NCI-H446 treated with DMSO at 0.1 percent for 48 hours (cell line): Measurements from ENCODE around the gene PRODH.
"Not testable (repeated sequence)": the region's sequence is repeated elsewhere in the genome, so short reads cannot be mapped to it uniquely, and the experiment has no call there.

Experiments
- DNase-seq: peaks from one replicate; lab custom pipeline; 2025; lab: John Stamatoyannopoulos, UW

Gene PRODH

DNA sequence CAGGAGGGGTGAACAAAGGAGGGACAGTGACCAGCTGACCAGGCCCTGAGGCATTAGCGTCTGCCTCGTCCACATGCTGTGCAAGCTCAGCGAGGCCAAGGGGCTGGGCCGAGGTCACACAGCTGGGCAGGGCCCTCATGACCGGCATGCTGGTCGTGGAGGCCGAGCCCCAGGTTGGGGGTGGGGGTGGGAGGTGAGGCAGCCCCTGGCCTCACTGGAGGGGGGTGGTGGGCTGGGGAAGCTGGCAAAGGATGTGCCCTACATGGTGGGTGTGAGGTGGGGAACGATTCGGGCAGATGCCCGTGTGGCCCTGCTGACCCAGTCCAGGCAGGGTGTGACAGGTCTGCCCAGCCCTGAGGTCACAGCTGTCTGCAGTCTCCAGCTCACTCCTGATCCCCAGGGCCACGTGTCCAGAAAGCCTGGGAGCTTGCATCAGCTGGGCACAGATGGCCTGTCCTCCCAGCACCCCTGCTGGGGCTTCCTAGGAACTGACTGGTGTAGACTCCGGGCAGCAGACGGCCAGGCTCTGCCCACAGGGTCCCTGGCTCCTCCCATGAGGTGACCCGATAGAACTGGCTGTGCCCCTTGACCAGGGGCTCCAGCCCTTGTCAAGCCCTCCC, 31.4 kb upstream of the PRODH start:
- DNase-seq, result peak; percentile 30

DNA sequence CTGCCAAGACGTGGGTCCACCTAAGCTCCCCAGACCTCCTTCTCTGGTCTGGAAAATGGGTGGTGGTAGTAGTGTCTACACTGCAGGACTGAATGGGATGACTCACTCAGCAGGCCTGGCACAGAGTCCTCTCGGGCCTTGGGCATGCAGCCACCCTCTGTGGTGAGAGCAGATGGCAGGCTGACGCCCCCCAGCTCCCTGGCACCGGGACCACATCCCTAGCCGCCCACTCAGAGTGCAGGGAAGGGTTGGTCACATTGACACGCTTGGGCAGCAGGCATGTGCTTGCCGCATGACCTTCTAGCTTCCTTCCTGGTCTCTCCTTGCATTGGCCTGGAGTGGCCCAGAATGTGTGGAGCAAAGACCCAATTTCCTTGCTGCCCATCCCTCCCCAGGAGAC, 30.7 kb upstream of the PRODH start:
- peak; percentile 93 for DNase-seq

DNA sequence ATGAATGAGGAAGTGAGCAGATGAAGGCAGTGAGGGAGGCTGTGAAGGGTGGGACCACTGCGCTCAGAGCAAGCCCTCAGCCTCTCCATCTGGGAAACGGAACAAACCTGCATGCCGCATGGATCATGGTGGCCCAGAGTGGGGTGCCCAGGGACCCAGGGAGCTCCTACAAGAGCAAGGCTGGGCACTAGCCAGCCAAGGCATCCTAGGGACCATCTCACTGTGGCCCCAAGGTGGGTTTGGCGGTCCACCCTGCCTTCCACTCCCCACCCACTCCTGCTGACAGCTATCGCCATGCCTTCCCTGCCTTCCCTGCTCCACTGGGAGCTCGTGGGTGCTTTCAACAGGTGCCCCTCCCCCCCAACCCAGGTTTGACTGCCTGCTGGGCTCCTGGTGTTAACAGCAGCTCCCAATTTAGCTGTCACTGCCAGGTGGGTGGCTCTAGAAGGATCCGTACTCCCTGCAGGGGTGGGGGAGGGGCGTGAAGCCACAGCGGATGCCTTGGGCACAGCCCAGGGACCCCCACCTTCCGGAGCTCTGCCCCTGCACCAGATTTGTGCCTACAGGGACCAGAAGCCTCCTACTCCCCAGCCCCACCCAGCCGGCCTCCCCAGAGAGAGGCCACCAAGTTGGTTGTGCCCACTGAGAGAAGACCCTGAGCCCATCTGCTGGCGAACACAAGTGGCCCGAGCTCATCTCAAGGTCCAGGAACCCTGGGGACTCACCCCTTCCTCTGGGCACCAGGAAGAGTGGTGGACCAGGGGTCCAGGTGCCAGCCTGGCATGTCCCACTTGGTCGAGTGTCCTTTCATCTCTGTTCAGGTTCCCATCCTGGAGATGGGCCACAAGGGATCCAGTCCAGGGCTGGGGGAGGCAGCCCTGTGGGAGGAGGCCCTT, 29.7 kb upstream of the PRODH start:
- DNase-seq, result no peak

DNA sequence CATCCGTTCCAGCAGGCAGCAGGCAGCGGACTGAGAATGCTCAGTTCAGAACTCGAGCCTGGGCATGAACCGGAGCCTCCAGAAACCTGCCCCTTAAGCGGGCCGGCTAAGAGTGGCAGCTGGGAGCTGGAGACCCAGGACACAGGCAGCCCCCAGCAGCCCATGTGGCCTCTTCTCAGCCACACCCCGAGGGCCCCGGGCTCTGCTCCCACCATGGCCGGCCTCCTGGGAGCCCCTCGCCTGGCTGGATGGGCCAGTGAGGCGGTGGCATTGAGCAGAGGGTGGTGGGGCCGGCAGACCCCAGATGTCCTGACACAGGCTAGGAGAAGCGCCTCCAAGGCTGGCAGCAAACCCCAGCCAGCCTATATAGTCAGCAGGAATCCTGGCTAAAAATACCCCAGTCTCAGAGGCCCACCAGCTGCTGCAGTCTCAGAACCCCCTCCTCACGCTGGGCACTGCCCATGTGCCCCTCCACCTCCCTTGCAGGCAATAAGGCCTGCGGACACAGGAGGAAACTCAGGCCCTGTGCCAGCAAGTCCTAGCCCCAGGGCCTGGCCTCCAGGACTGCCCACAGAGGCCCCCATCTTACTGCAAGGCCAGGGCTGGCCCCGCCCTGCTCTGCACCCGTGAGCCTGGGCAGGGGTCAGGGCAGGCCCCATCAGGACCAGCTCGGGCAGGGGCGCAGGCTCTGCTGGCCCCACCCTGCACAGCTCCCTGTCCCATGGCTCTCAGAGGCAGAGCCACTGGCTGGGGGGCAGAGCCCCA, 28.6 kb upstream of the PRODH start:
- not testable (repeated sequence) for DNase-seq

DNA sequence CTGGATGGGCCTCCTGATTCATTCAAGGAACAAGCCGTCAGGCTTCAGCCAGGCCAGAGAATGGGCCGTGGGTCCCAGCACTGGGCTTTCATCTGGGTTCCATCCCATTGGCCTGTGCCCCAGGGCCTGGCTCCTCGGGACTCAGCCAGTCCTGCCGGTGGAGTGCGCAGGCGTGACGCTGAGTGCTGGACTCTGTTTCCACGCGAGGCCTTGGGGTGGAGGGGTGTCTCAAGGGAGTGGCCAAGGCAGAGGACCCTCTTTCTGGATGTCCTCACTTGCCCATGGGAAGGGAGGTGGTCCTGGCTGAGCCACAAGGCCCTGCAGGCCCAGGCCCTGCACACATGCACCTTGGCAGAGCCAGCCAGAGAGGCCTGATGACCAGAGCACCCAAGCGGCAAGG, 28.0 kb upstream of the PRODH start:
- not testable (repeated sequence) for DNase-seq

DNA sequence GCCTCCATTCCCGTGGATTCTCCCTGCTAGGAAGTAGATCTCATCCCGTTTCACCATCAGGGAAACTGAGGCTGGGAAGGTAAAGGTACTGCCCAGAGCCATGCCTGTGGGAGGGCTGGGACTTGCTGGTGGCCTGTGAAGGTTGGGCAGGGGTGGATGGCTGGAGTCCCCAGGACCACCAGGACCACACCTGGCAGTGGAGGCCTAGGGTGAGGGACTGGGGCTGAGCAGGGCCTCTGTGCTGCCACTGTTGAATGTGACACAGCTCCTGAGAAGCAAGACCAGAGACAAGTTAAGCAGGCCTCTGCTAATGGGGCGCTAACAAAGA, 26.2 kb upstream of the PRODH start:
- DNase-seq, result no peak

DNA sequence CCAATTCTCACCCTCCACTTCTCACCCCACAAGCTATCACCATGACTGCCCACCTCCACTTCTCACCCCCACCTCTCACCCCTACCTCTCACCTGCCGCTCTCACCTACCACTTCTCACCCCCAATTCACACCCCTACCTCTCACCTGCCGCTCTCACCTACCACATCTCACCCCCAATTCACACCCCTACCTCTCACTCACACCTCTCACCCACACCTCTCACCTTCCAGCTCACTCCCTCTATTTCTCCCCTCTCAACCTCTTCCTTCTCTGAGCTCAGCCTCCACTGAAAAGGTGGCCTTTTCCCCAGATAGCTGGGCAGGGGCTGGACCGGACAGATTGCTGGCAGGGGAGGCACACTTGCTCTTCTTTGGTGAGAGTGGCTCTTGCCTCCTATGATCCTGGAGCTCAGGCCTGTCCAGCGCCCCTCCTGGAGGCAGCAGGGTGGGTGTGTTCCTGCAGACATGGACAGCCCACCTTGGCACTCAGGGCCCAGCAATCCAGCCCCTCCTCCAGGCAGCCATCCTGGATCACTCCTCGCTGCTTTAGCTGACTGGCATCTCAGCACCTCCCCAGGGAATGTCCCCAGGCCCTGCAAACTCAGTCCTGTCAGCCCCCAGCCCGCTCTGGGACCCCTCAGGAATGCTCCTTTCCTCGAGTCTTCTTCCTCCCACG, 25.7 kb upstream of the PRODH start:
- not testable (repeated sequence) for DNase-seq

DNA sequence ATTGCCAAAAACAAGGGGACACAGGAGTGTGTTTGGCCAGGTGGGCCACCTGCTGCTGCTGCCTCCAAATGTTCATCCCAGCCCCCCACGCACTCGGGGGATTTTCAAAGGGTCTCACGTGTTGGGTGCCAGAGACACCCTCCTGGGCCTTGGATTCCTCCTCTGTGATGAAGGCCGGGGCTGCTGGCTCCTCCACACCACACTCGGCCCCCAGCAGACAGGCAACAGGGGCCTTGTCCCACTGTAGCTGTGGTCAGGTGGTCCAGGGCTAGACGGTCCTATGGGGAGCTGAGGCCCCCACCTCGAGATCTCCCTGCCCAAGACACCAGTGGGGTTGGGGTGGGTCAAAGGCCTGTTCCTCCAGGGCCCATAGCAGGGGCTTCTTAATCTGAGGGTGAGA, 25.1 kb upstream of the PRODH start:
- not testable (repeated sequence) for DNase-seq

DNA sequence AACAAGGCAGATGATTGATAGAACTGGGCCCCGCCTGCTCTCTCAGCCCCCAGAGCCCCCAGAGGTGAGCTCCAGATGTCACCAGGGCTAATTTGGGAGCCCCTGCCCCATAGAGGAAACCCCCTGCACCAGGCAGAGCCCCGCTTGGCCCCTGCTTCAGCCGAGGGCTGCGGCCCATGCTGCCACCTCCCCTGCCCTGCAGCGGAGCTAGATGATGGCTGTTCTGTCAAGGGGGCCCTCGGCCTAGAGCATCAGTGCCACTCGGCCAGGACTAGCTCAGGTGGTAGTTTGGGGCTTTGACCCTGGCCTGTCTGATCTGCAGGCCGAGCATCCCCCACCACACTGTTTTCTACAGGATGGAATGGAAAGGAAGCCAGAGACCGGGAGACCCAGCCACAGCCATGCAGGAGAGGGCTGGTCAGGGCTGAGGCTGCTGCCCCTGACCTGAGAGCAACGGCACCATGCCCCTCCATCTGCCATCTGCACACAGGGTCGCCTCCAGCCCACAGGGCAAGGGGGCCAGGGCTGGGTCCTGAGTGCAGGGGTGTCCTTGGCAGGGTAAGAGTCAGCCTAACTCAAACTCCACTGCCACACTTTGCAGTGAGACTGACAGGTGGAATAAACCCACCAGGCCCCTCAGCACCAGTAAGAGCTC, 24.2 kb upstream of the PRODH start:
- not testable (repeated sequence) for DNase-seq

DNA sequence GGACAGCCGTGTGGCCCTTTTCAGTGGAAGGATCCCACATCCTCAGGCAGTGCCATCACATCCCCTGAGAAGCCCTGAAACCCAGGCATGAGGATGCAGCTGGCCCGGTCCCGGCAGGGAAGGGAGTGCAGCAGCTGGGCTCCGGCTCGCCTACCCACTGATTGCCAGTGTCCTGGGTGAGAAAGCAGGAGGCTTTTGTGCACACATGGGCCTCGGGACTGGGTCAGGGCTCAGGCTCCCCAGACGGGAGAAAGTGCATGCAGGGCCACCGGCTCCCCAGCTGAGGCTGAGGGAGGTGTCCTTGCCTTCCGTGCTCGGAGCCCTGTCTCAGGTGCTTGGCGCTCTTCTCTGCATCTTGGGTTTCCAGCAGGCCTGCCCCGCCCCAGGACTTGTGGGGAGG, 23.6 kb upstream of the PRODH start:
- not testable (repeated sequence) for DNase-seq

DNA sequence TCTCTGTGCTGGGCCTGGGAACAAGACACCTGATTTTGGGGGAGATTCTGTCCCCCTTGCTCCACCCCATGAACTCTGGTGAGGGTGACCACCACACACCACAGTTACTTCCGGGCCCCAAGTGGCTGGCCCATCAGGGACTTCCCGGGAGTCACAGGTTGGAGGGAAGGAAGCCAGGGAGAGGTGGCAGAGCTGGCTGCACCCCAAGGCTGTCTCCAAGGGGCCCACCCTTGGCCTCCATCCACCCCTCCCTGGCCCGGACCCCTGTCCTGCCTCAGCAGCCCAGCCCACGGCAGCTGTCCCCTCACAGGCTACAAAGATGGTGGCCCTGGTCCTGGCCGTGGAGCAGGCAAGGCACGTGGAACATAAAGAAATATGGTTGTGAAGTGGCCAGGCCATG, 23.2 kb upstream of the PRODH start:
- DNase-seq, result not testable (repeated sequence)

DNA sequence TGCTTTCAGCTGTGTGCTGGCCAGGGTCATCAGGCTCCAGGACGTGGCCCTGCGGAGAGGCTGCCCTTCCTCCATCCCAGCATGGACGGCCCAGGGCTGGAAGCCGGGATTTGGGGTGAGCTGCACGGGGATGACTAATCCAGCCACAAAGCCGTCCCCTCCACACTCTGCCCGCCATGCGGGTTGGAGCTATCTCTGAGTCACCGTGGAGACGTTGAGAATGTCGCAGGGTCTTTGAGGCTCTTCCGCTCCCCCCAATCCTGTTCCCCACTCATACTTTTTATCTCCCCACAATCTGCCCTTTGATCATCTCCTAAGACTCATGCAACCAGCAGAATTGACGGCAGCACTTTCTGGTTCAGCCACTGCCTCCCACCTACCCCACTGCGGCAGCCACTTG, 22.6 kb upstream of the PRODH start:
- not testable (repeated sequence) for DNase-seq

DNA sequence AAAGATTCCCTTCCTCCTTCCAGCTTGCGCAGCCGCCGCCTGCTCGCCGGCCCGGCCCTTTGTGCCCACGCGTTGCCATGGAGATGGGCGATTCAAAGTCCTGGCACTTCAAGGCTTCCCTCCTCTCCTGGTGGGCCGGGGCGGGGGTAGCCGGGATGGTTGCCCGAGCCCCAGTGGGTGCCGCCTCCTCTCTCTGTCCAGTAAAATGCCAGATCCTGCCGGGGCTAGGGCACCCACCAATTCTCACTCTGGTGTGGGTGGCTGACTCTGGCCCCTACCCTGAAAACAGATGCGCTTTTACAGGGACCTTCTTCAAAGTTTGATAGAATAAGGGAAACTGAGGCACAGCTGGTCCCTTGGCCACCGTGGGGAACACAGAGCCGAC, 22.2 kb upstream of the PRODH start:
- DNase-seq, result not testable (repeated sequence)

DNA sequence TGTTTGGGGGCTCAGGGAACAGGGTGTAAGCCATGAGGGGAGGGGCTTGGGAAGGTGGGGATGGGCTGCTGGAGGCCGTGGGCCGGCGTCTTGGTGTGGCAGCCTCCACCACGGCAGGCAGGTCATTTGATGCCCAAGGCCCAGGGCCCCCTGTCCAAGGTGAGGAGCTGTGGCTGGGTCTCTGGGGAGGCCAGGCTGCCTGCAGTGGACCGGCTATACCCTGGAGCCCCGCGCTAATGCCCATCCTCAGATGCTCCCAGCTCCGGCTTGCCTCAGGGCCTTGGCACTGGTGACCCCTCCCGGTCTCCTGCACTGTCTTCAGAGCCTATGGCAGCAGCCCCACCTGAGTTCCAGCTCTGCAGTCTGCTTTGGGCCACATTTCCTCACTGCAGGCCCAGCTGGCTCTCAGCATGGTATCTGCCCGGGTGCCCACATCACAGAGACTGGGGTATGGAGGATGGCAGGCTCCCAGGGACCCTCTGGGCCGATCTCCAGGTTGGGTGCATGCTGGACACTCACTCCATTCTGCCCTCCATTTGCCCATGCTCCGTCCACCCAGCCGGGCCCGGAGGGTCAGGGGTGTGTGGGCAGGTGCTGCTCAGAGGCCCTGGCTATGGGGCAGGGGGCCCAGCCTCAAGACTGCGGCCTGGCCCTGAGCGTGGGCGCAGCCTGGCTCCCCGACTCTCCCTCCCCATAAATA, 21.7 kb upstream of the PRODH start:
- not testable (repeated sequence) for DNase-seq

DNA sequence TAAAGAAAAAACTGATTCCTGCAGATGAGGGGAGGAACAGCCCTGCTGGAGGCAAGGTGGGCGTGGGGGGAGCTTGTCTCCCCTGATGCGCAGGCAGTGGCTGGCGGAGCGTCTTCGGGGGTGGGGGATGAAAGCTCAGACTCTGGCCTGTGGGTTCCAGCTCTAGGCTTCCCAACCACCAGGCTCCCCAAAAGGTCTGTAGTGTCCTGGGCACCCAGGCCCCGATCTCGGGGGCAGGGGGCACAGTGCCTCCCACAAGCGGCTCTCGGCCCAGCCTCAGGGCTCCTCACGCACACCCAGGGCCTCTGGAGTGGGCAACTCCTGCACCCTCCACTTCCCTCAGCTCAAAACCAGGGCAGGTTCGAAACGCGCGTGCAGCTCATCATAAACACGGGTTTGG, 20.9 kb upstream of the PRODH start:
- not testable (repeated sequence) for DNase-seq

DNA sequence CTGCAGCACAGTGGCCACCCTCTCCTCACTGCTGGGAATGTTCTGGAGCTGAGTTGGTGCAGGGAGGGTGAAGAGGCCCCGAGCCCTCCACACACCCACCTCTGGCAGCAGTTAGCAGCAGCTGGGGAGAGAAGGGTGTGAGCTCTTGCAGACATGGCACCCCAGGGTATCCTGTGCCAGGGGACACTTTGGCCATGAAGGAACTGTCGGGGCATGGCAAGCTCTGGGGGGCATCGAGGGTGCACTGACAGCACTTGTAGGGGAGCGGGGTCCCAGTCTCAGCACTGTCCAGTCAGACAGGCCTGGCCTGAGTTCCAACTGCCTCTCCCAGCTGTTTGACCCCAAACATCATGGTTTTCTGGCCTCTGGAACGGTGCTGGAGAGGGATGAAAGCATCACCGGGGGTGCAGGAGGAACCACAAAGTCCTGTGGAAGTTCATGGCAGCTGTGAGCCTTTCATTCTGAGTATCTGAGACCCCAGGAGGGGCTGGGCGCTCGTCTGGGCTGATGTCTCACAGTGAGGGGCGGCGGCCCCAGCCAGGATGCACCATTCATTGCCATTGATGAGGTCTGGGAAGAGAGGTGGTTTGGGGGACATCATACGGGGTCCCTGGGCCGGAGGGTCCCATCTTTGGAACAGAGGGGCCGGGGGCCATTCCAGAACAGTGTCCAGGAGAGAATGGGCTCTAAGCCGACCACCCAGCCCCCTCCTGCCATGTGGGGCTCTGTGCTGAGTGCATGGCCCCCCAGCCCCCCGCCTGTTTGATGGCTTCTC, 20.2 kb upstream of the PRODH start:
- DNase-seq, result not testable (repeated sequence)

DNA sequence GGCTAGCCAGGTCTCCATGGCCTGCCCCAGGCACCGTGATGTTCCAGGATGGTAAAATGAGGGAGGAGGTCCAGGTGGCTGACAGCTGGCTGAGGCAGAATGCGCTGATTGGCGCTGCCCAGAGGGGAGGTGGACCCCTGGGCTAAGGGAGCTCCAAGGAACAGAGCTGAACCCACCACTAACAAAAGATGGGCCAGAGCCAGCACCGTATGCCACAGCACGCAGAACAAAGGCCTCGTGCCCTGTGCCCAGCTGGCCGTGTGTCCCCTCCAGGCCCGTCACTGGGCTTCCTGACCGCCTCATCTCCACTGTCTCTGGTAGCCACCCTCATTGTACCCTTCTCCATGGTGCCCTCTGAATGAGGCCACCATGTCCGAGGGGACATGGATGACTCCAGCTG, 19.6 kb upstream of the PRODH start:
- DNase-seq, result no peak

DNA sequence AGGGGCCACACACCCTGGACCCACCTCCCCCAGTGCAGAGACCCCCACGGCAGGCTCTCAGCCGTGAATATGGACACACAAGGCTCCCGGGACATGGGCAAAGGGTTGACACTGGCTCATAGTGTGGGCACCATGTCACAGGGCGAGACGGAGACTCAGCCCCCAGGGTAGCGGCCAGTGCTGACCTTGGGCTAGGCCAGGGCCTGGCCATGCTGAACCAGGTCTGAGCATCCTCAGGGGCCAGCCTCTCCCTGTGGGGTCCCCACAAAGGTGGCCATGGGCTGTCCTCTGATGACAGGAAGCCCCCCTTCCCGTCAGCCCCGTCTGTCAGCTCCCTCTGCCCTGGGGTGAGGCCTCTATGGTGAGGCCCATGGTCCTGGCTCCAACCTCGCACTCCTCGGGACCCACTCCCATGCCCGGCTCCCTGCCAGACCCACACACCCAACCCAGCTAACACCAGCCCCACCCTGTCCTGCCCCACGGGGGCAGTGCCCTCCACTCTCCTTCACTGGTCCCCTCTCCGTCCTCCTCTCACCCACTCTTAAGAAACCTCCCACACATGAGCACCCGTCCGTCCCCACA, 19.0 kb upstream of the PRODH start:
- no peak for DNase-seq

DNA sequence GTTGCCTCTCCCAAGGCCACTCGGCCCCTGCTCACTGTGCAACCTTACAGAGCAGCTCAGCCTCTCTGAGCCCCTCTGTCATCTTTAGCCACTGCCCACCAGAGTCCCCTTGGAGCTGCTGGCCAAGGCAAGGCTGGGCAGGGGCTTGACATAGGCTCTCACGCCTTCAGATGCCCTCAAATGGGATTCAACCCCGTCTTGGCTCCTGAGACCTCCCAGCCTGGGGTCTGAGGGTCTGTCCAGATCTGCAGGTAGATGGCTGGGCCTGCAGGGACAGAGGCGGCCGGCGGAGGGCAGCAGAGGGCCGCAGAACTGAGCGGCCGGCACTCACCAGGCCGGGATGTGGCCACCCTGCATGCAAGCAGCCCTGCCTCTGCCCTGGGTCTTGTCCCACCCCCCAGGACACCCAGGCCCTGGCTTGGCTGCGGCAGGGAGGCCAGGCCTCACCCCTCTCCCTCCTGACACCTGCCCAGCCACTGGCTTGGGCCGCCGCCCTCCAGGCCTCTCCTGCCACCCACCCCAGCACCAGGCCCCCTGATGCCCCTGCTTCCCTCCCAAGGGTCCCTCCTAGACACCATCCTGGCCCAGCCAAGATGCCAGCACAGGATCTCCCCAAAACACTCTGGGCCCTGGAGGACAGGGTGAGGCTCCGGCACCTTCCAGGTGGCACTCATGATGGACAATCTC, 18.4 kb upstream of the PRODH start:
- DNase-seq, result not testable (repeated sequence)
